Activated gamma-delta T cell treated with anti-CD3 and anti-CD28 coated beads, Interleukin-2, amount 50 U/mL, for 16 hours (primary cell): ENCODE data around the gene PEAR1.
"Not testable (repeated sequence)": the region's sequence is repeated elsewhere in the genome, so short reads cannot be mapped to it uniquely, and the experiment has no call there.

ENCODE experiments used
- DNase-seq: peaks from one replicate; pipeline ENCODE4 v3.0.0-alpha.2; 2020; ENCODE audit warnings: low read depth

PEAR1 gene

GRCh38 chr1:156922986-156923669 lies 29.6 kb downstream of the PEAR1 start:
- DNase-seq: no peak

GRCh38 chr1:156923670-156924477 lies 30.4 kb downstream of the PEAR1 start:
- no peak for DNase-seq

- no peak for DNase-seq
Measured at GRCh38 chr1:156924478-156925153, 31.1 kb downstream of the PEAR1 start.

GRCh38 chr1:156925154-156926010 lies 31.9 kb downstream of the PEAR1 start:
- DNase-seq: no peak

GRCh38 chr1:156926175-156926574 lies 32.7 kb downstream of the PEAR1 start:
- DNase-seq: no peak

- DNase-seq: not testable (repeated sequence)
Measured at GRCh38 chr1:156926695-156927094, 33.2 kb downstream of the PEAR1 start.

GRCh38 chr1:156927215-156928042 lies 33.9 kb downstream of the PEAR1 start:
- DNase-seq: peak; percentile 31

GRCh38 chr1:156928043-156928602 lies 34.6 kb downstream of the PEAR1 start:
- DNase-seq: no peak

- no peak for DNase-seq
Measured at GRCh38 chr1:156929596-156930238, 36.2 kb downstream of the PEAR1 start.

- no peak for DNase-seq
Measured at GRCh38 chr1:156930483-156930882, 37.0 kb downstream of the PEAR1 start.

GRCh38 chr1:156931211-156931952 lies 37.9 kb downstream of the PEAR1 start:
- no peak for DNase-seq

- no peak for DNase-seq
Measured at GRCh38 chr1:156931974-156932710, 38.6 kb downstream of the PEAR1 start.

GRCh38 chr1:156933136-156933535 lies 39.6 kb downstream of the PEAR1 start:
- no peak for DNase-seq

- DNase-seq: no peak
Measured at GRCh38 chr1:156935505-156936128, 42.1 kb downstream of the PEAR1 start.

- no peak for DNase-seq
Measured at GRCh38 chr1:156936191-156936590, 42.7 kb downstream of the PEAR1 start.

- no peak for DNase-seq
Measured at GRCh38 chr1:156936721-156937220, 43.3 kb downstream of the PEAR1 start.

- no peak for DNase-seq
Measured at GRCh38 chr1:156937883-156938282, 44.4 kb downstream of the PEAR1 start.

- no peak for DNase-seq
Measured at GRCh38 chr1:156938813-156939212, 45.3 kb downstream of the PEAR1 start.
